ENCODE results near the gene MRPS23. TPM values are rescaled to one million over a fixed set of nuclear protein-coding genes. Genes with fewer than 3 reads are reported as not detected.

MRPS23 gene
- total RNA-seq, 5 donors from 2014 or later (not counting 1 experiment from before 2014, with no cell fraction given): 13.3 to 32.3 (median 25.2) TPM

GRCh38 chr17:57875290-57876022 lies 25.6 kb upstream of the MRPS23 start:
- no peaks in the 10 kb centered on the region for H3K9me3 Mint-ChIP-seq
- H3K4me1 Mint-ChIP-seq: peaks cover 17 to 27% (median 21%) of the 10 kb centered on the region in 3 donors
- H3K27ac ChIP-seq (ENCODE audit: low read length): no peak overlapping the region
- ChIA-PET POLR2A (no interaction called here), CTCF (interaction anchor here in 1 of 2 donors (0.5 kb wide), 1 partner anchor 12 kb away, joined by 9 read pairs; no protein-coding TSS in a partner anchor)
- H3K27me3 ChIP-seq (replicated peaks in 1 of 2; ENCODE audit: control insufficient read depth in 2 of 2, extremely low read depth in 1 of 2, insufficient read depth in 2 of 2, low read length in 1 of 2): peaks cover 0 to 55% of the 10 kb centered on the region in 2 experiments
- no peak for DNase-seq
- no peaks in the 10 kb centered on the region for H3K36me3 ChIP-seq (ENCODE audit: control insufficient read depth in 2 of 2, extremely low read depth in 1 of 2, insufficient read depth in 1 of 2, low read length in 1 of 2)
- no peak overlapping the region for H3K4me3 Mint-ChIP-seq
- no peak overlapping the region for H3K4me3 ChIP-seq (ENCODE audit: control insufficient read depth in 1 of 2, extremely low read depth in 1 of 2, low read length in 1 of 2)
- H3K36me3 Mint-ChIP-seq: no peaks in the 10 kb centered on the region
- peaks cover 4 to 24% of the 10 kb centered on the region in 2 experiments for H3K4me1 ChIP-seq (ENCODE audit: control insufficient read depth in 1 of 2, extremely low read depth in 1 of 2, insufficient read depth in 2 of 2, low read length in 2 of 2)
- H3K27me3 Mint-ChIP-seq: peaks cover 11 to 28% of the 10 kb centered on the region in 2 donors
- no peak overlapping the region for H3K27ac Mint-ChIP-seq
- ATAC-seq (replicated peaks in 1 of 4): no peak
- no peaks in the 10 kb centered on the region for H3K9me3 ChIP-seq
- WGBS (ENCODE audit: insufficient coverage): 59% methylated on average over 6 of the region's 10 CpGs

DNA sequence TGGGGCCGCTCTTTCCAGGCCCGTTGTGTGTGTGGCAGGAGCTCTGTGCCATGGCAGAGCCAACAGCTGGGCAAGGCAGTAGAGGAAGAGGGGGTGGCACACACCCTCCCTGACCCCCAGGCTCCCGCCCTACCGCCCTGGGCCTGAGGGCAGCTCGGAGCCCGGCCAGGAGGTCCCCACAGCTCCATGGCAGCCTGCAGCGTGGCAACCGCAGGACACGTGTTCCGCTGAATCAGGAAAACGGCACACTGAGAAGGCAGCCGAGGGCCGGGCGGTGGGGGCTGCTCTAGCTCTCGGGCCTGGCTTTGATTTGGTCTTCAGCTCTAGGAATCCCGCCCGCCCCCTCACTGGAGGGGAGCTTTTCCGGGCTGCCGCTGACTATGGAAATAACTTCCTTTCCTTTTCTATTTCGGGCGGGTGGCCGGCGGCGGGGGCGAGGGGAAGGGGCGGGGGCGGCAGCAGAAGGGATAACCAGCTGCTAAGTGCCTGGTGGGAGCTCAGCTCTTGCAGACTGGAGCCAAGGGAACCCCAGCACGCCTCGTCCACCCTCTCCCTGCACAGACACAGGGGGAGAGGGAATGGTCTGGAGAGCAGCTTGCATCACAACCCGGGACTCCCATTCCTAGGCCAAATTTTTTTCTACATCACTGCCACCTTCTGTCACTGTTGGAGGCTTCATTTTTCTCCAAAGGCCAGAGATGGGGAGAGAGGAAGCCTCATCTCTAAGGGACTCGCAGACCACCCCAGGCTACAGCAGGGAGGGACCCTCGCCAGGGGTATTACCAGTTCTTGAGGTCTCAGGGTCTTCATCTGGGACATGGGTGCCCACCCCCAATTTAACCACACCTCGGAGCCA lies 24.8 kb upstream of the MRPS23 start:
- Mint-ChIP-seq H3K9me3 (no peaks in the 10 kb centered on the region), H3K4me3 (peak overlapping the region in 2 of 3 donors; percentile 29 to 67), H3K4me1 (peaks cover 9 to 20% (median 13%) of the 10 kb centered on the region in 3 donors), H3K27ac (no peak overlapping the region), H3K27me3 (peaks cover 11 to 28% of the 10 kb centered on the region in 2 donors), H3K36me3 (no peaks in the 10 kb centered on the region)
- peak in 8 of 35 experiments; percentile 8 to 33 (median 20) for DNase-seq
- H3K4me1 ChIP-seq (ENCODE audit: control insufficient read depth in 1 of 2, extremely low read depth in 1 of 2, insufficient read depth in 2 of 2, low read length in 2 of 2): peaks cover 4 to 18% of the 10 kb centered on the region in 2 experiments
- peaks cover 0 to 56% of the 10 kb centered on the region in 2 experiments for H3K27me3 ChIP-seq (replicated peaks in 1 of 2; ENCODE audit: control insufficient read depth in 2 of 2, extremely low read depth in 1 of 2, insufficient read depth in 2 of 2, low read length in 1 of 2)
- CTCF ChIA-PET: interaction anchor here (0.5 to 1.2 kb wide), 2 partner anchors 13 to 16 kb away, joined by 4 to 9 read pairs; no protein-coding TSS in a partner anchor
- peak overlapping the region; percentile 17 to 26 for H3K4me3 ChIP-seq (ENCODE audit: control insufficient read depth in 1 of 2, extremely low read depth in 1 of 2, low read length in 1 of 2)
- no peak overlapping the region for H3K27ac ChIP-seq (ENCODE audit: low read length)
- H3K36me3 ChIP-seq (ENCODE audit: control insufficient read depth in 2 of 2, extremely low read depth in 1 of 2, insufficient read depth in 1 of 2, low read length in 1 of 2): no peaks in the 10 kb centered on the region
- H3K9me3 ChIP-seq: no peaks in the 10 kb centered on the region
- peak; percentile 51 to 77 (median 58) for ATAC-seq (replicated peaks in 1 of 4)
- POLR2A ChIA-PET: interaction anchor here in 1 of 2 donors (0.6 kb wide), 1 partner anchor 111 kb away, joined by 3 read pairs; no protein-coding TSS in a partner anchor
- WGBS (ENCODE audit: insufficient coverage): 6% methylated on average over 12 of the region's 33 CpGs

DNA sequence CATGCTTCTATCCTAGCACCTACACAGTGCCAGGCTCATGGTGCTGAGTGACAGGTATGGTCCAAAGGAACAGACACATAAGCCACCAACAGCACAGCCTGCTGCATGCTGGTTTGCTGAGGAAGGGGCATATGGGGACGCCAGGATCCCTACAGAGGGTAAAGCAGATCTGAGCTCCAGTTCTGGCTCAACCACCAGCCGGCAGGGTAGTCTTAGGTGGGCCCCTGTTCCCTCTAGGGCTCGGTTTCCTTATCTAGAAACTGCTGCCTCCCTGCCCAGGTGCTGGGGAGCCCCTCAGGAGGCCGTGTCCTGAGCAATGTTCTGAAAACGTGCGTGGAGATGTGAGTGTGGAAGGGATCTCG lies 24.2 kb upstream of the MRPS23 start:
- 23% methylated on average over 5 of the region's 7 CpGs for WGBS (ENCODE audit: insufficient coverage)
- no peaks in the 10 kb centered on the region for H3K36me3 ChIP-seq (ENCODE audit: control insufficient read depth in 2 of 2, extremely low read depth in 1 of 2, insufficient read depth in 1 of 2, low read length in 1 of 2)
- H3K27ac Mint-ChIP-seq: no peak overlapping the region
- POLR2A ChIA-PET: interaction anchor here in 1 of 2 donors (0.6 kb wide), 1 partner anchor 111 kb away, joined by 3 read pairs; no protein-coding TSS in a partner anchor
- peaks cover 11 to 28% of the 10 kb centered on the region in 2 donors for H3K27me3 Mint-ChIP-seq
- peak overlapping the region in 2 of 3 donors; percentile 29 to 67 for H3K4me3 Mint-ChIP-seq
- H3K4me1 Mint-ChIP-seq: peaks cover 8 to 15% (median 8%) of the 10 kb centered on the region in 3 donors
- H3K27me3 ChIP-seq (replicated peaks in 1 of 2; ENCODE audit: control insufficient read depth in 2 of 2, extremely low read depth in 1 of 2, insufficient read depth in 2 of 2, low read length in 1 of 2): peaks cover 0 to 56% of the 10 kb centered on the region in 2 experiments
- H3K9me3 ChIP-seq: no peaks in the 10 kb centered on the region
- H3K36me3 Mint-ChIP-seq: no peaks in the 10 kb centered on the region
- peak overlapping the region; percentile 17 to 26 for H3K4me3 ChIP-seq (ENCODE audit: control insufficient read depth in 1 of 2, extremely low read depth in 1 of 2, low read length in 1 of 2)
- no peaks in the 10 kb centered on the region for H3K9me3 Mint-ChIP-seq
- H3K4me1 ChIP-seq (ENCODE audit: control insufficient read depth in 1 of 2, extremely low read depth in 1 of 2, insufficient read depth in 2 of 2, low read length in 2 of 2): peaks cover 4 to 18% of the 10 kb centered on the region in 2 experiments
- no peak overlapping the region for H3K27ac ChIP-seq (ENCODE audit: low read length)
- CTCF ChIA-PET: interaction anchor here in 1 of 2 donors (1.2 kb wide), 1 partner anchor 16 kb away, joined by 4 read pairs; no protein-coding TSS in a partner anchor
- ATAC-seq (replicated peaks in 1 of 4): no peak
- DNase-seq: no peak

DNA sequence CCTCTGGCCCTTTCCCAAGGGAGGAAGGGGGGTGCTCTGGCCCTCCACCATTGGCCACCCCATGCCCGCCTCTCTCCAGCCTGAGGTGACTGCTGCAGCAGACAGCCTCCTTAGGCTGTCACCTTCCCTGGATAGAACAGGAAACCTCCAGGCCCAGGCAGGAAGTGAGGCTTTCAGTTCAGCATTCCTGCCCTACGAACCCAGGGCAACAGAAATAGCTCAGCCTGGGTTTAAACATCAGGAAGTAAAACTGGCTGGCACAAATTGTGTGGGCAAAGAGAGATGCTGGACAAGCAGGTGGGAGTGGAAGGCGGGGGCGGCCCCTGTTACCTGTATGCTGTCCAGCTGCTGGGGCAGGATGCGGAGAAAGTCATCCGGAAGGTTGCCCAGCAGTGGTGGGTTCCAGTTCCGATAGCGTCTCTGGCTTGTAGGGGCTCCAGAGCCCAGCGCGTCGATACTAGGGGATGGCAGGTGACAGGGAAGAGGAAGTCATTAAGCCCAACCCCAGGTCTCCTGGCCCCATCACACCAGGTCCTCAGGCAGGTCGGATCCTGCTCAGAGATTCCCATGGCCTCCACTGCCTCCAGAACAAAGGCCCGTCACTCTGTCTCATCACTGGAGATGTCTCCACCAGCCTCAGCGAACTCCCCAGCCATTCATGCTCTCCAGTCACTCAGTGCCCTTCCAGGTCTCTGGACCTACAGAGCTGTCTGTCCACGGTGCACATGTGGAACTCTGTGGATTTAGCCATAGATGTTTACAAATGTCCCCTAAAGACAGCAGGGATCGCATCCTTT lies 23.6 kb upstream of the MRPS23 start:
- Mint-ChIP-seq H3K4me3 (no peak overlapping the region), H3K27ac (no peak overlapping the region), H3K36me3 (no peaks in the 10 kb centered on the region), H3K27me3 (peaks cover 11 to 28% of the 10 kb centered on the region in 2 donors), H3K9me3 (no peaks in the 10 kb centered on the region), H3K4me1 (peaks cover 8 to 17% (median 12%) of the 10 kb centered on the region in 3 donors)
- 81% methylated on average over 13 of the region's 16 CpGs for WGBS (ENCODE audit: insufficient coverage)
- H3K4me1 ChIP-seq (ENCODE audit: control insufficient read depth in 1 of 2, extremely low read depth in 1 of 2, insufficient read depth in 2 of 2, low read length in 2 of 2): peaks cover 4 to 20% of the 10 kb centered on the region in 2 experiments
- H3K4me3 ChIP-seq (ENCODE audit: control insufficient read depth in 1 of 2, extremely low read depth in 1 of 2, low read length in 1 of 2): no peak overlapping the region
- no peaks in the 10 kb centered on the region for H3K9me3 ChIP-seq
- ATAC-seq (replicated peaks in 1 of 4): no peak
- no peaks in the 10 kb centered on the region for H3K36me3 ChIP-seq (ENCODE audit: control insufficient read depth in 2 of 2, extremely low read depth in 1 of 2, insufficient read depth in 1 of 2, low read length in 1 of 2)
- peaks cover 0 to 56% of the 10 kb centered on the region in 2 experiments for H3K27me3 ChIP-seq (replicated peaks in 1 of 2; ENCODE audit: control insufficient read depth in 2 of 2, extremely low read depth in 1 of 2, insufficient read depth in 2 of 2, low read length in 1 of 2)
- DNase-seq: no peak
- ChIA-PET POLR2A (no interaction called here), CTCF (interaction anchor here (0.6 to 1.2 kb wide), 2 partner anchors 15 to 41 kb away, joined by 3 to 4 read pairs; no protein-coding TSS in a partner anchor)
- no peak overlapping the region for H3K27ac ChIP-seq (ENCODE audit: low read length)

- Histone ChIP-seq H3K4me3 (ENCODE audit: control insufficient read depth in 1 of 2, extremely low read depth in 1 of 2, low read length in 1 of 2) (no peak overlapping the region), H3K4me1 (ENCODE audit: control insufficient read depth in 1 of 2, extremely low read depth in 1 of 2, insufficient read depth in 2 of 2, low read length in 2 of 2) (peaks cover 5 to 29% of the 10 kb centered on the region in 2 experiments), H3K27me3 (replicated peaks in 1 of 2; ENCODE audit: control insufficient read depth in 2 of 2, extremely low read depth in 1 of 2, insufficient read depth in 2 of 2, low read length in 1 of 2) (peaks cover 0 to 56% of the 10 kb centered on the region in 2 experiments), H3K9me3 (no peaks in the 10 kb centered on the region), H3K27ac (ENCODE audit: low read length) (no peak overlapping the region), H3K36me3 (ENCODE audit: control insufficient read depth in 2 of 2, extremely low read depth in 1 of 2, insufficient read depth in 1 of 2, low read length in 1 of 2) (no peaks in the 10 kb centered on the region)
- Mint-ChIP-seq H3K4me3 (no peak overlapping the region), H3K27ac (no peak overlapping the region), H3K9me3 (no peaks in the 10 kb centered on the region), H3K36me3 (no peaks in the 10 kb centered on the region), H3K4me1 (peaks cover 14 to 24% (median 19%) of the 10 kb centered on the region in 3 donors), H3K27me3 (peaks cover 11 to 28% of the 10 kb centered on the region in 2 donors)
- no peak for ATAC-seq (replicated peaks in 1 of 4)
- CTCF ChIA-PET: interaction anchor here in 1 of 2 donors (0.6 kb wide), 1 partner anchor 25 kb away, joined by 3 read pairs; no protein-coding TSS in a partner anchor
- POLR2A ChIA-PET: no interaction called here
- DNase-seq: no peak
- 46% methylated on average over 14 of the region's 14 CpGs for WGBS (ENCODE audit: insufficient coverage)
These were observed 22.7 kb upstream of the MRPS23 start for GRCh38 chr17:57872536-57872935.

All from T-cell (primary cell).